ENCODE data around the gene CACNA1G. TPM values are rescaled to one million over a fixed set of nuclear protein-coding genes. Genes with fewer than 3 reads are reported as not detected.

CACNA1G gene
- total RNA-seq, 1 donor from 2014 or later: not detected

DNA sequence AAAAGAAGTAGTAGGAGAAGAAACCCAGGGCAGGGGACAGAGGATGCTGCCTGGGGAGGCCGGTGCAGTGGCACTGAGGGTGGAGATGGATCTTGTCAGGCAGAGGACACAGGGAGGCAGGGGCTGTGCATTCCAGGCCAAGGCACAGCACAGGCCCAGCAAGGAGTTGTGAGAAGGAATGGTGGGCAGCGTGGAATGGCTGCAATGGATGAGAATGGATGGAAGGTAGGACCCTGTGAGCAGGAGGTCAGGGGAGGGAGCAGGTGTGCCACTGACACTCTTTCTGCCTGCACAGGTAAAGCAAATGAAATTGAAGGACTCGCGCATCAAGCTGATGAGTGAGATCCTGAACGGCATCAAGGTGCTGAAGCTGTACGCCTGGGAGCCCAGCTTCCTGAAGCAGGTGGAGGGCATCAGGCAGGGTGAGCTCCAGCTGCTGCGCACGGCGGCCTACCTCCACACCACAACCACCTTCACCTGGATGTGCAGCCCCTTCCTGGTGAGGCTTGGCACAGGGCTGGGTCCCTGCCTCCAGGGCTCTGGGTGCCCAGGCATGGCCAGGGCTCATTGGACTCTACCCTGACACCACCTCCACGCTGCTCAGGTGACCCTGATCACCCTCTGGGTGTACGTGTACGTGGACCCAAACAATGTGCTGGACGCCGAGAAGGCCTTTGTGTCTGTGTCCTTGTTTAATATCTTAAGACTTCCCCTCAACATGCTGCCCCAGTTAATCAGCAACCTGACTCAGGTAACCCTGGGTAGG lies 106.9 kb downstream of the CACNA1G start:
- DNase-seq (ENCODE audit: low read depth, low spot score): no peak

DNA sequence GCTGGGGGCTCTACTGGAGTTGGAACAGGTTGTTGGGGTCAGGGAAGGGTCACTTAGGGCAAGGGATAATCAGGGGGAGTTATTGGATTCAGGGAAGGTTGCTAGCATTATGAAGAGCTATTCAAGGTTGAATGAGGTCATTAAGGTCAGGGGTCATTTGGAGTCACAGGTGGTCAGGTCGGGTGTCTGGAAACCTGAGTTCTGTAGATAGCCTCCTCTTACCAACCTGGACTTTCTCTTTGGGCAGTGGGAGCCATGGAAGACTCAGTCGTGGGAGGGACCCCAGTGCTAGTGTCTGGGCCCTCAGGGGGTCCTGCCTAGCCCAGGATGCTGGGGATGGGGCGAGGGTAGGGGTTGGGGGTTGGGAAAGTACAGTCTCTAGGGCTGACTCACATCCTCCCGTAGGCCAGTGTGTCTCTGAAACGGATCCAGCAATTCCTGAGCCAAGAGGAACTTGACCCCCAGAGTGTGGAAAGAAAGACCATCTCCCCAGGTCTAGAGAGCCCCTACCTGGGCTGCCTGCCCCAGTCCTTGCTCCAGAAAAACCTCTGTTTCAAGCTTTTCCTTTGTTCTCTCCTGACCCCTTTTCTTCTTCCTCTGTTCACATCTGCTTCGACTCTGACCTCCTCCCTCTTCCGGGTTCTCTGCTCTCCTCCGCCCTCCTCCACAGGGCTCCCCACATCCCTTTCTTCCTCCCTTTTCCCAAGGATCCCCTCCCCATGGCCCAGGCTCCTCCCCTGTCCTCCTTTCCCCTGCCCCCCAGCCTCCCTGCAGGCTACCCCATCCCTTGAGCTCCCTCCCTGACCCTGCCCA lies 107.7 kb downstream of the CACNA1G start:
- no peak for DNase-seq (ENCODE audit: low read depth, low spot score)

DNA sequence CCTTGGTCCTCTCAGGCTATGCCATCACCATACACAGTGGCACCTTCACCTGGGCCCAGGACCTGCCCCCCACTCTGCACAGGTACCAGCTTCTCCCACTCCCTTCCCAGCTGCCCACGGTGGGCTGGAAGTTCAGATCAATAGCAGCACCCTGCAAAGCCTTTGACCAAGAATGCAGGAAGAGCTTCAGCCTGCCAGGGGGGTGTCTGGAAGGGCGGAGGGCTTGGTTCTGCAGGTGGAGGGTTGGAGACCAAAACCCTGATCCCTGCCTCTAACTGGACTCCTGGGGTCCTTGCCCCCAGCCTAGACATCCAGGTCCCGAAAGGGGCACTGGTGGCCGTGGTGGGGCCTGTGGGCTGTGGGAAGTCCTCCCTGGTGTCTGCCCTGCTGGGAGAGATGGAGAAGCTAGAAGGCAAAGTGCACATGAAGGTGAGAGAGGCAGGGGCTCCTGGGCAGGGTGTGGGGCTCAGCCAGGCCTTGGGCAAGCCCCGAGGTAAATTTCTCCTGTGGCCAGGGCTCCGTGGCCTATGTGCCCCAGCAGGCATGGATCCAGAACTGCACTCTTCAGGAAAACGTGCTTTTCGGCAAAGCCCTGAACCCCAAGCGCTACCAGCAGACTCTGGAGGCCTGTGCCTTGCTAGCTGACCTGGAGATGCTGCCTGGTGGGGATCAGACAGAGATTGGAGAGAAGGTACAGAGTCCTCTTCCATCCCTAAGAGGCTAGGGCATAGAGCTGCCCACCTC lies 108.5 kb downstream of the CACNA1G start:
- no peak for DNase-seq (ENCODE audit: low read depth, low spot score)

DNA sequence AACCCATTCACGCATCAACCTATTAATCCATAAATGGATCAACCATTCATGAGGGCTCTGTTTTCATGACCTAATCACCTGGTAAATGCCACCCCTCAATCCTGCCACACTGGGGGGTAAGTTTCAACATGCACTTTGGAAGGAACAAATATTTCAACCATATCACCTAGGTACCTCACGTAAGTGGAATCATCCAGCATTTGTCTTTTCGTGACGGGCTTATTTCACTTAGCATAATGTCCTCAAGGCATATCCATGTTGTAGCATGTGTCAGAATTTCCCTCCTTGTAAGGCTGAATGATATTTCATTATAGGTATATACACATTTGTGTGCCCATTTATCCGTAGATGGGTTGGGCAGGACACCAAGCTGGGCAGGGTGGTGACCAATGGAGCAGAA lies 111.6 kb downstream of the CACNA1G start:
- no peak for DNase-seq (ENCODE audit: low read depth, low spot score)

DNA sequence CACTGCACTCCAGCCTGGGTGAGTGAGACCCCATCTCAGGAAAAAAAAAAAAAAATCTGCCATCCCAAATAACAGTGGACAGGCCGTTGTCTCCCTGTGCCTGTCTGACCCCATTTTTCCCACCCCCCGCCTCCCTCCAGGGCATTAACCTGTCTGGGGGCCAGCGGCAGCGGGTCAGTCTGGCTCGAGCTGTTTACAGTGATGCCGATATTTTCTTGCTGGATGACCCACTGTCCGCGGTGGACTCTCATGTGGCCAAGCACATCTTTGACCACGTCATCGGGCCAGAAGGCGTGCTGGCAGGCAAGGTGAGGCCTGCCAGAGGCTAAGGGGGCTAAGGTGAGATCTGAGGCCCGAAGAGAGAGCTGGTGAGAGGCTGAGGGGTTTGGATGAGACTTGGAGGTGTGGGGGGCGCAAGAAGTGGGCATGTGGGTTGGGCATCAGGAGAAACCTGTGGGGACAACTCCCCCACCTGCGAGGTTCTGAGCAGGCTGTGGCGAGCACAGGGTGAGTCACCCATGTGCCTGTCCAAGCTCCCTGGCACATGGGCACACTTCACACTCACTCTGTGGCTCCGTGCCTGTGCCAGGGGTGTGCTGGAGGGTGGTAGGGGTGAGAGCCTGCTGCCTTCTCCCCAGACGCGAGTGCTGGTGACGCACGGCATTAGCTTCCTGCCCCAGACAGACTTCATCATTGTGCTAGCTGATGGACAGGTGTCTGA lies 112.5 kb downstream of the CACNA1G start:
- DNase-seq (ENCODE audit: low read depth, low spot score): no peak

DNA sequence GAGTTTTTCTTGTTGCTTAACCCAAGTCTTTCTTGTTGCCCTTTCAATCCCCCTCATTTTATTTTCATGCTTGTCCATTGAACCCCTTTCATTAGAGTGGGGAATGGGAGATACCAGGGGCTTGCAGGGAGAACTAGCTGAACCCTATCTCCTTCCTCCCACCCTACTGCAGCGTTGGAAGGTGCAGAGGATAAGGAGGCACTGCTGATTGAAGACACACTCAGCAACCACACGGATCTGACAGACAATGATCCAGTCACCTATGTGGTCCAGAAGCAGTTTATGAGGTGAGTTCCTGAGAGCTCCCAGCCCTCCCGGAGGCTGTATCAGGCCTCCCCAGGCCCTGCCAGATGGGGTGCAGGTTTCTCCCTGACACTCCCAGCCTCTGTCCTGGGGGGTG lies 114.7 kb downstream of the CACNA1G start:
- no peak for DNase-seq (ENCODE audit: low read depth, low spot score)

DNA sequence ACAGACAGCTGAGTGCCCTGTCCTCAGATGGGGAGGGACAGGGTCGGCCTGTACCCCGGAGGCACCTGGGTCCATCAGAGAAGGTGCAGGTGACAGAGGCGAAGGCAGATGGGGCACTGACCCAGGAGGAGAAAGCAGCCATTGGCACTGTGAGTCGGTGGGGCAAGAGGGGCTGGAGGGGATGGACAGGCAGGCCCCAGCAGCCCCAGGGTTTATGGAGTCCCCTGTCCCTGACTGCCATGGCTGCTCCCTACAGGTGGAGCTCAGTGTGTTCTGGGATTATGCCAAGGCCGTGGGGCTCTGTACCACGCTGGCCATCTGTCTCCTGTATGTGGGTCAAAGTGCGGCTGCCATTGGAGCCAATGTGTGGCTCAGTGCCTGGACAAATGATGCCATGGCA lies 115.1 kb downstream of the CACNA1G start:
- DNase-seq (ENCODE audit: low read depth, low spot score): no peak

DNA sequence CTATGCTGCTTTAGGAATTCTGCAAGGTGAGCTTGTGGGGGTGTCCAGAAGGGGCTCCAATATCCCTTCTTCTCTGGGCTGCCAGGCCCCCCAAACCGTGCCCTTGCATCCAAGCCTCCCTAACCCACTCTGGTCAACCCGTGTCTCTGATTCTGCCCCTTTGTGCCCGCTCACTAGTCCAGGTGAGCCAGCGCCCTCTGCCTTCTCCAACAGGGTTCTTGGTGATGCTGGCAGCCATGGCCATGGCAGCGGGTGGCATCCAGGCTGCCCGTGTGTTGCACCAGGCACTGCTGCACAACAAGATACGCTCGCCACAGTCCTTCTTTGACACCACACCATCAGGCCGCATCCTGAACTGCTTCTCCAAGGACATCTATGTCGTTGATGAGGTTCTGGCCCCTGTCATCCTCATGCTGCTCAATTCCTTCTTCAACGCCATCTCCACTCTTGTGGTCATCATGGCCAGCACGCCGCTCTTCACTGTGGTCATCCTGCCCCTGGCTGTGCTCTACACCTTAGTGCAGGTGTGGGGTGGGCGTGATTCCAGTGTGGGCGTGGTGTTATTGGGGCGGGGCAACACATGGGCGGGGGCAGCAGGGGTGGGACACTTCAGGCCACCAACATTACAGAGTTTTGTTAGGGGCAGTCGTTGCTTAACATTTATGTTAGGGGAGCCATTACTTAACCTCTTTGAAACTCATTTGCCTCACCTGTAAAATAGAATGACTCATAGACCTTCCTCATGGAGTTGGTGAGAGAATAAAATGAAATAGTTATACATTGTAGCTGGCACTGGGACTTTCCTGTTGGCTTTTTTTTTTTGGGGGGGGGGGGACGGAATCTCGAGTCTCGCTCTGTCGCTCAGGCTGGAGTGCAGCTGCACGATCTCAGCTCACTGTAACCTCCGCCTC lies 115.8 kb downstream of the CACNA1G start:
- no peak for DNase-seq (ENCODE audit: low read depth, low spot score)

Other genes starting within 250 kb of the CACNA1G start
- 36.6 and 41.8 TPM in 2 replicates for gene XYLT2, start 214.6 kb upstream of the CACNA1G start, total RNA-seq
- 52.2 and 56.8 TPM in 2 replicates for gene MRPL27, start 187.5 kb upstream of the CACNA1G start, total RNA-seq
- gene EME1, start 187.5 kb upstream of the CACNA1G start, total RNA-seq: 4.6 and 5.5 TPM in 2 replicates
- 227 and 285 TPM in 2 replicates for gene LRRC59, start 163.2 kb upstream of the CACNA1G start, total RNA-seq
- 10.0 and 10.5 TPM in 2 replicates for gene ACSF2, start 134.5 kb upstream of the CACNA1G start, total RNA-seq
- not detected in 2 replicates for gene CHAD, start 91.8 kb upstream of the CACNA1G start, total RNA-seq
- gene RSAD1, start 81.9 kb upstream of the CACNA1G start, total RNA-seq: 27.0 and 28.2 TPM in 2 replicates
- 0.46 and 0.92 TPM in 2 replicates for gene MYCBPAP, start 52.3 kb upstream of the CACNA1G start, total RNA-seq
- 0.04 and 0.07 TPM in 2 replicates for gene EPN3, start 28.0 kb upstream of the CACNA1G start, total RNA-seq
- gene SPATA20, start 13.5 kb upstream of the CACNA1G start, total RNA-seq: 47.2 and 57.8 TPM in 2 replicates
- 2.4 and 3.6 TPM in 2 replicates for gene ABCC3, start 74.2 kb downstream of the CACNA1G start, total RNA-seq
- 34.2 and 40.7 TPM in 2 replicates for gene ANKRD40, start 147.2 kb downstream of the CACNA1G start, total RNA-seq
- gene LUC7L3, start 158.9 kb downstream of the CACNA1G start, total RNA-seq: 18.1 and 27.9 TPM in 2 replicates
- gene ANKRD40CL, start 206.8 kb downstream of the CACNA1G start, total RNA-seq: not detected in 2 replicates